Endometrial microvascular endothelial cells (primary cell): ENCODE measurements around the gene KRT28. TPM values are rescaled to one million over a fixed set of nuclear protein-coding genes. Genes with fewer than 3 reads are reported as not detected.

ENCODE experiments used
- total RNA-seq: library from RNA; depleted of rRNA; stranded (reverse); fragments of >200 nt; gene quantifications from one replicate; pipeline ENCODE4 v1.2.3, GENCODE V29; 2015; ENCODE audit errors: inconsistent ontology term

The KRT28 gene
- total RNA-seq, 1 donor from 2014 or later = not detected

Other genes starting within 250 kb of the KRT28 start
- not detected for gene CCR7, start 234.5 kb downstream of the KRT28 start, total RNA-seq
- 62.3 TPM for gene SMARCE1, start 152.1 kb downstream of the KRT28 start, total RNA-seq
- gene KRT222, start 134.8 kb downstream of the KRT28 start, total RNA-seq = not detected
- not detected for gene KRT24, start 96.2 kb downstream of the KRT28 start, total RNA-seq
- not detected for gene KRT25, start 44.6 kb downstream of the KRT28 start, total RNA-seq
- not detected for gene KRT26, start 27.8 kb downstream of the KRT28 start, total RNA-seq
- not detected for gene KRT27, start 17.4 kb downstream of the KRT28 start, total RNA-seq
- gene KRT10, start 22.7 kb upstream of the KRT28 start, total RNA-seq = 6.4 TPM
- gene KRT12, start 67.3 kb upstream of the KRT28 start, total RNA-seq = not detected
- gene KRT20, start 85.3 kb upstream of the KRT28 start, total RNA-seq = not detected
- not detected for gene KRT23, start 137.7 kb upstream of the KRT28 start, total RNA-seq
- not detected for gene KRT39, start 167.0 kb upstream of the KRT28 start, total RNA-seq
- not detected for gene KRT40, start 184.4 kb upstream of the KRT28 start, total RNA-seq
- gene KRTAP3-3, start 194.2 kb upstream of the KRT28 start, total RNA-seq = not detected
- gene KRTAP3-2, start 199.9 kb upstream of the KRT28 start, total RNA-seq = not detected
- not detected for gene KRTAP3-1, start 209.2 kb upstream of the KRT28 start, total RNA-seq
- not detected for gene KRTAP1-5, start 227.2 kb upstream of the KRT28 start, total RNA-seq
- not detected for gene KRTAP1-4, start 230.2 kb upstream of the KRT28 start, total RNA-seq
- gene KRTAP1-3, start 234.9 kb upstream of the KRT28 start, total RNA-seq = not detected
- not detected for gene KRTAP1-1, start 241.5 kb upstream of the KRT28 start, total RNA-seq
- gene KRTAP2-1, start 247.4 kb upstream of the KRT28 start, total RNA-seq = not detected